GM21619 (cell line): ENCODE results near the gene VBP1.
"Not testable (repeated sequence)": the region's sequence is repeated elsewhere in the genome, so short reads cannot be mapped to it uniquely, and the experiment has no call there.

Source experiments
- ATAC-seq: cut with Tn5 transposase; IDR thresholded peaks from one replicate; pipeline ENCODE4 v1.9.1; 2021; ENCODE audit not compliant: unreplicated experiment

Gene VBP1, protein sequence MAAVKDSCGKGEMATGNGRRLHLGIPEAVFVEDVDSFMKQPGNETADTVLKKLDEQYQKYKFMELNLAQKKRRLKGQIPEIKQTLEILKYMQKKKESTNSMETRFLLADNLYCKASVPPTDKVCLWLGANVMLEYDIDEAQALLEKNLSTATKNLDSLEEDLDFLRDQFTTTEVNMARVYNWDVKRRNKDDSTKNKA

DNA sequence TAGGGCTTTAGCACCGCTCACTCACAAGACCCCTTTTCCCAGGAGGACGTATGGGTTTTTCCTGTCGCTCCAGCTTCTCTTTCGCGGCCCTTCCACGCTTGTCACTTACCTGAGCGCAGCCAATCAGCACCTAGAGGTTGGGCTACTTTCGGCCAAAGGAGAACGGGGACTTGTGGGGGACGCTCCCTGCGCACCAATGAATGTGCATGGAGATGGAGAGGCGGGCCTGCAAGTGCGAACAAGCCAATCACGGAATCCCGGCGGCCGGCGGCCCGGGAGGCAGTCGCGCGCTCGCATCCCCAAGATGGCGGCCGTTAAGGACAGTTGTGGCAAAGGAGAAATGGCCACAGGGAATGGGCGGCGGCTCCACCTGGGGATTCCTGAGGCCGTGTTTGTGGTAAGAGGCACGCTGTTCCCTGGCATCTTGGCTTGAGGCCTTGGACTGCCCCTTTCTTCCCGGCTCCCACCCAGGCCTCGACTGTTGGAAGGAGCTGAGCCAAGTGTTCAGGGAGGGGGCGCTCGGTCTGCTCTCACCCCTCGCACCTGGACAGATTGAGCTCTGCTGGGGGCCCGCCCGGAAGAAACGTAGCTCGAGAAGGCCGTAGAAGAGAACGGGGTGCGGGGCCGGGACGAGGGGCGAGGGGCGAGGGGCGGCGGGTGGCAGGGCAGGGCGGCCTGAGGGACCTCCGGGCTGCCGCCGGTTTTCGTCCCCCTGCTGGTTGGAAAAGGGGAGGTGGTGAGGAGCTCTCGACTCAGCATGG is at the start of gene VBP1:
Gene VBP1 (plus strand): TSS at position 282 of the 761 bp plus-strand sequence. CDS start 23 bp downstream, at position 305.
- peak; percentile 96 for ATAC-seq

DNA sequence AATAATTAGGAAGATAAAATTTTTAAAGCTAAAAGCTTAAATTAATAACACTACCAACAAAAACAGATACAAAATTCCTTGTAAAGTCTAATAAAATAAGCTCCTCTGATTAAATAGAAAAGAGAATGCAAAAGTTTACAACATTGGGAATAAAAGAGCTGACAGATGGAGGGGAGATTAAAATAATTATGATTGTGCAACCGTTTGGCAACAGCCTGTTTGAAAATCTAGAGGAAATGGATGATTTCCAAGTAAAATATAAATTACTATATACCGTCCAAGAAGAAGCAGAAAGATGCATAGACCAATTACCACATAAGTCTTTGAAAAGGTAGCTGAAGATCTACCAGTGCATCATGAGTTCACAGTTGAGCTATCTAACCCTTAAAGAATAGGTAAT is 46.4 kb upstream of the VBP1 start:
- no peak for ATAC-seq

DNA sequence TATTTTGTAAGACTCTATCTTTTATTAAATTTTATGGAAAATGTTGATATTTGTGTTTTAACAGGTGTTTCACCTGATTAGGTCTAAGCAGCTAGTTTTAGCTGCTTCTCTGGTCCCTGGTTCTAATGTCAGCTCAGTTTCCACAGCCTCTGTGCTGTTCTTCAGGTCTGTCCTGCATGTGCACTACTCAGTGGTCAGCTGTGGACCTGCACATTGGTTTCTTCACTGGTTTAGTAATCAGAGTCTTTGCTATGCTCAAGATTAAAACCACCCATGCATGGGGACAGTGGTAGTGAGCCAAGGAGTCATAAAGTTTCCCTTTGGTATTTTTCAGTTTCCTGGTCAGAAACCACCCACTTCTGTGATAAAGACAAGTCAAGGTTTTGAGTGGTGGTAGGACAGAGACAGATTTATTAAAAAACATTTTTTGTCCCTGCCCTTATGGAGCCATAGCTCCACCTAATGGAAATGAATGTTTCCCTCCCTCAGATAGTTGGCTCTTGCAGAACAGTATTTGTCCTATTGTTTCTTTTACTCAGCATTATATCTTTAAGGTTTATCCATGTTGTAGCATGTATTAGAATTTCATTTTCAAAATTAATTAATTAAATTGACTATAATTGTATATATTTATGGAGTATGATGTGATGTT is 36.8 kb upstream of the VBP1 start:
- ATAC-seq, result no peak

DNA sequence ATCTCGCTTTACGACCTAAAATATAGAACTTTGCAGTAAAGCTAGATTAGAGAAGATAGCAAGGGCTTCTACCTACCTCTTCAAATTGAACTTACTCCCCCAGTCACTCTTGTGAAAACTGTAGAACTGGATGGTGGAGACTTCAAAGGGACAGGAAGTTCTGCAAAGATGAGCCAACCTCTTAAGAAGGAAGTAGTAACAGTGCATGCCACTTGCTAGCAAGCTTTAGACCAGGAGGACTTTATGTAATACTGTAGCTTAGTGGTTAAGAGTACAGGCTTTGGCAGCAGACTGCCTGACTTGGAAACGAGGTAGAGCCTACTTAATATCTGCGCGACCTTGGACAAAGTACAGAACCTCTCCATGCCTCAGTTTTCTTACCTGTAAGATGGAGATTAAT is 27.5 kb upstream of the VBP1 start:
- ATAC-seq, result no peak

DNA sequence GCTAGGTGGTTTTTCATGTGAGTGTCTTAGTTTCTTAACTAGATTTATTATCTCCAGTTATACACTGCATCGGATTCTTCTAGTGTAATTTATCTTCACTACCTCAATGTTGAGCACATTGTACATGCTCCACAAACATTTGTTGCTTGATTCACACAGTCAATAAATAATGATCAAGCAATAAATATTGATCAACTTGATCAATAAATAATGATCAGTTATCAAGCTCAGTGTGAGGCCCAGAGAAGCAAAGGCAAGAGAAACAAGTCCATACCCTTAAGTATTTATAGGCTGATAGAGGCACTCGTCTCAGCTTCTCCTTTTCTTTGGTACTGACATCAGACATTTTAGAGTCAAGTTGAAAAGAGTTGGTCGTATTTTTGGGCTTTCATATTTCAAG is 5.1 kb upstream of the VBP1 start:
- ATAC-seq, result no peak

DNA sequence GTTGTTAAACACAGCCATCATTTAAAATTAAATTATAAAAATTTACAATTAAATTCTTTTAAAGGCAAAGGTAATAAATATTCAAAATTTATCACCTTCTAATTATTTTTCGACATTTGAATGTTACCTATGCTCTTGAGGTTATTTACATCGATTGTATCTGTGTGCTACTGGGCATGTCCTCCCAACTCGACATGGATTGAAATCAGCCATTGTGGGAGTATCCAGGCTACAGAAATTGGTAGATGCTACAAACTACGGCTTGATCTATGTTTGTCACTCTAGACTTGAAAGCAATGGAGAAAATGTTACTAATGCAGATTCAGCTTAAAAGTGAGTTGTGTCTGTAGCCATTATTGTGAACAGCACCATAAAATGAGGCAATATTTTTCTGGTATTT is 2.5 kb upstream of the VBP1 start:
- ATAC-seq, result no peak

DNA sequence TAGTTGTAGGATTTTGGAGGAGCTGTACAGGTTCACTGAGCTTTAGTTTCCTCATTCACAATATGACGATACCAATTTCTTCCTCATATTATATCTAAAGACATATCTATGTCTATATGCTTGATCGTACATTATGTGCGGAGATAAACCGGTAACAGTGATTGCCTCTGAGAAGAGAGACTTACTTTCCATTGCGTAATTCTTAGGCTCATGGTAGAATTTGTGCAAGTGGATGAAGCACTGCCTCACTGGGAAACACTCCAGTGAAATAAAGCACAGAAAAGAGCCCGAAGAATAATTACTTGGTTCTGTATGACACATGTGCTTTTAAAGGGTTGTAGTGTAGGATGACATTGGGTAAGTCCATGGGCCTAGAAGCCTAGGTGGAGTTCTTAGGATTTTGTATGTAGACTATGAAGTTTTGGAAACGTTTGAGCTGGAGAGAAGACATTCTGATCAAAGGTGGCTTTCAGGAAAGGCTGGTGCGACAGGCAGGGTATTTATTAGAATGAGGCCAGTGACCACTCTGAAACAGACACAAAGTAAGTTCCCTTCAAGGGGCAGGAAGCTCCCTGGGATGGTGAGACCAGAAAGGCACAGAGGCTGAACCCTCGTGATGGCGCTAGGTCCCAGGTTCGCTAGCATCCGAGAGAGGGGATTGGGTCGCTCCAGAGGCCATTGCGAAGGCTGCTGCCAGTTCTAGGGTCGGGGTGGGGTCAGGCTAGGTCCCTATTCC is 649 bp upstream of the VBP1 start:
- ATAC-seq, result peak; percentile 26

DNA sequence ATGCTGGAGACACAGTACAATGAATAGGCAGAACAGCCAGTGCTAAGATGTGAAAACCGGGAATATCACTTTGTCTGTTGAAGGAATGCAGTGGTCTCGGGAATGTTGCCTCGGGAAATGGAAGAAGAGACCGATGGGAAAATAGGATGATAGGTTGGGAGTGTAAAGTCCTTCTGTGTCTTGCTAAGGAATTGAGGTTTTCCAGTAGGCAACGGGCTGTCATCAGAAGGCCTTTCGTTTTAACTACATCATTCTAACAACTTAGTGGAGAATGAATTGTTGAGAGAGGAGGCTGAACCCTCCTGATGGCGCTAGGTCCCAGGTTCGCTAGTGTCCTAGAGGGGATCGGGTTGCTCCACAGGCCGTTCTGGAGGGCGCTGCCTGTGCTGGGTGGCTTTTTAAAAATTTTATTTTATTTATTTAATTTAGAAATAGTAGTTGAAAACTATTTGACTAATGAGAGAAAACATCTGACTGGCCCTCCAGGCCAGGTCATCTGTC is 730 bp downstream of the VBP1 start:
- no peak for ATAC-seq

DNA sequence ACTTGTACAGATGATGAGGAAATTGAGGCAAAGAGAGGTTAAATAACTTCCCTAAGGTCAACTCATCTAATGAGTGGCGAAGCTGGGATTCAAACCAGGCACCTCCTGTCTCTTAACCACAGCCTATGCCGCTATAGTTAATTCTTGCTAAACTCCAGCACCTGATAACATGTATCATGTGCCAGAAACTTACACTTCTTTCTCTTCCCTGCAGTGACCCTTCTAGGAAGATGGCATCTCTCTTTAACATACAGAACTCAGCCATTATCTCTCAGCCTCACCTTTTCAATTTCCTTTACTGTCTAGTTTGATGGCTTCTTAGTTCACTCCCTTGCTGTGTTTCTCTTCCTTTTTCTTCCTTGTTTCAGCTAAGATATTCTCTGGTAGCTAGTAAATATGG is 2.5 kb downstream of the VBP1 start:
- ATAC-seq, result no peak

DNA sequence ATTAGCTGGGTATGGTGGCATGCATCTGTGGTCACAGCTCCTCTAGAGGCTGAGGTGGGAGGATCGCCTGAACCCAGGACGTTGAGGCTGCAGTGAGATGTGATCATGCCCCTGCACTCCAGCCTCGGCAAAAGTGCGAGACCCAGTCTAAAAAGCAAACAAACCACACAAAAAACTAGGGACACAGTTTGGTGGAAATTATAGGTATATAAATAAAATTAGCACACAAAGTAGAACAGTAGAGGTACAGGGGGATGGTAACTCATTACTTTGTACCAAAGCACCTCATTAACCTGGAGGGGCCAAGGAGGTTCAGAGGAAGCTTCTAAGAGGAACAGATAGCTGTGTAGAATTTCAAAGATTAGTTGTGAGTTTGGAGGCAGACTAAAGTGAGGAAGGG is 5.1 kb downstream of the VBP1 start:
- ATAC-seq, result no peak

DNA sequence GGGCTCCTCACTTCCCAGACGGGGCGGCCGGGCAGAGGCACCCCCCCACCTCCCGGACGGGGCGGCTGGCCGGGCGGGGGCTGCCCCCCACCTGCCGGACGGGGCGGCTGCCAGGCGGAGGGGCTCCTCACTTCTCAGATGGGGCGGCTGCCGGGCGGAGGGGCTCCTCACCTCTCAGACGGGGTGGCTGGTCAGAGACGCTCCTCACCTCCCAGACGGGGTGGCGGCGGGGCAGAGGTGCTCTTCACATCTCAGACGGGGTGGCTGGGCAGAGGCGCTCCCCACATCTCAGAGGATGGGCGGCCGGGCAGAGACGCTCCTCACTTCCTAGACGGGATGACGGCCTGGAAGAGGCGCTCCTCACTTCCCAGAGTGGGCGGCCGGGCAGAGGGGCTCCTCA is 7.5 kb downstream of the VBP1 start:
- not testable (repeated sequence) for ATAC-seq

DNA sequence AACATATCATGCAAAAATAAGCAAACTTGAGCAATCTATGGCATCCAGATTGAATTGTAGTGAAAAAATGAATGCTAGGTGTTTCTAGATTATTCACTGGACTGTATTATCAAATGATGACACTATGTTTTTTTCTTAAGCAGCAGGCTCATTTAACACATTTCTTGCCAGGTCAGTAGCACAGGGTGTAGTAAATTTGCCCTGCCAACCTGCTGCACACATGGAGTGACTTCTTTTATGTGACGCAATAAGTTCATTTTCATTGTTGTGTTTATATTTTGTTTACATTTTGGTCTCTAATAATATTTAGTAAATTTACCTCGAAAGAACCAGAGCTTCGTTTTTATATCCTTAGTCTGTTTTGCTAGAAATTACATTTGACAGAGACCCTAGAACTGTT is 9.5 kb downstream of the VBP1 start:
- no peak for ATAC-seq

DNA sequence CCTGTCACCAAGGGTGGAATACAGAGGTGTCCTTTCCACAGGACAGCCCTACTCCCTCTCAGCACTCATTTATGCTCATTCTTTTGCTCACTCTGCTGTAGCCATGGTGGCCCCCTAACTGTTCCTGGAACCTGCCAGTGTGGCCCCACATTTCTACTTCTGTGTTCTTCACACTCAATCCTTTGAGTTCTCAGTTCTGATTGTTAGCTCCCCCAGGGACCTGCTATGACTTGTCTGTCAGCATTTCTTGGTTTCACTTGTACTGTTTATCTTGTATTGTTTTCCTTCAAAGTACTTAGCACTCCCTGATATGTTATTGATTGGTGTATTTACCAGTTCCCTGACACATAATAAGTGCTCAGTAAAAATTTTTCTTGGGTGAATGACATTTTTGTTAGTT is 14.9 kb downstream of the VBP1 start:
- ATAC-seq, result peak; percentile 93

DNA sequence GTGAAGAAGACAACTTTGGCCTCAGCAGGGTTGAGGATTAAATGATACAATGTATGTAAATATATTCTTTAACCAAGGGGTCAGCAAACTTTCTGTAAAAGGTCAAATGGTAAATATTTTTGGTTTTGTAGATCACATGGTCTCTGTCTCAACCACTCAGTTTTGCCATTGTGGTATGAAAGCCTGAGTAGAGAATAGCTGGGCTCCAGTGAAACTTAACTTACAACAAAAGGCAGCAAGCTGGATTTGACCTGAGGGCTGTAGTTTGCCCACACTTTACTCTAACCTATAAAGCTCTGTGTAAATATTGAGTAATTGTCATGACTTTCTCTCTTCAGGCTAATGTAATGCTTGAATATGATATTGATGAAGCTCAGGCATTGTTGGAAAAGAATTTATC is 19.6 kb downstream of the VBP1 start:
- no peak for ATAC-seq

DNA sequence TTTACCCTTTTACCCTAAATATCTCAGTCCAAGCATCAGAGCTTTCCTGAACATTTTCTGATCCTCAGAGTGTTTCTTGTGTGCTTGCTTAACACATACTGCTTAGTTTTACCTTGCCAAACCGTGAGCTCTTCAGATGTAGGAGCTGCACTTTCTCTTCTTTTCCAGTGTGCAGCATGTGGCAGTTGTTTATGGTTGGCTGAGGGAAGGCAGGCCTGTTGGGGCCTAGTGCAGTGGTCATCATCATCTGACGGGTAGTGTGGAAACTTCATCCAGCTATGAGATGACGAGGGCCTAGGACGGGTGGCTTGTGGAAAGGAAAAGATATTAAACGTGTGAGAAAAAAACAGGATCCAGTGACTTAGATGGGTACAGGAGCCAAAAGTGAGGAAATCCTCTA is 21.5 kb downstream of the VBP1 start:
- no peak for ATAC-seq

DNA sequence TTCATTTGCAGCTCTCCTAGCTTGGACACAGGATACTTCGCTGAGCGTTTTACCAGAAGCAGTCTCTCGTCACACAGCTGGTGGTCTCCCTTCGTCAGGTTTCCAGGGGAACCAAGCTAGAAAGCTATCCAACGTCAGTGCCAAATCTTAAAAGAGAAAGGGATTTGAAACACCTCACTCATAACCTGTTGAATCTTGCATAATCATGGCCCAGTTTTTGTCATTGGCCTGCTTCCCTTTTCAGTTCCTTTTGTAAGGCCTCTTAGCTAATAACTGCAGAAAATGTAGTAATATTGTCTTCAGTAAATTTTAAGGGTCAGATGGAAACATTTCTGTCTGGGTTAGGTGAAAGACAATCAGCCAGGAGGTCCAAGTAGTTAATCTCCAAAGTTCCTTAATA is 26.0 kb downstream of the VBP1 start:
- ATAC-seq, result no peak

DNA sequence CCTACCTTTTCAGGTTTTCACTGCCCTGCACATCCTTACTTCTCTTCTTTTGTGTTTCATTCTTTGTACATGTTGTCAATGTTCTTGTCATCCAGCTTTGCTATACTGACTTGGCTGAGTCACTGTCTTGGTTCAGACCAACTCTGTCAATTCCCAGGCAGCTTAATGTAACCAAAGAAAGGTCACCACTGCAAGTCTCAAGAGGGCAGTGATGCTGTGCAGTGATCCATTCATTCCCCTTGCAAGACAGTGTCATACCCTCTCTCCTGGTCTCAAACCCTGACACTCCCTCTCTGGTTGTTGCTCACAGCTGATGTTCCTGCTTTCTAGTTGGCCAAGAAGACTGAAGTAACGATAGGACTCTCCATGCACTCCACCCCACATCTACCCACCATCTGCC is 30.5 kb downstream of the VBP1 start:
- no peak for ATAC-seq

DNA sequence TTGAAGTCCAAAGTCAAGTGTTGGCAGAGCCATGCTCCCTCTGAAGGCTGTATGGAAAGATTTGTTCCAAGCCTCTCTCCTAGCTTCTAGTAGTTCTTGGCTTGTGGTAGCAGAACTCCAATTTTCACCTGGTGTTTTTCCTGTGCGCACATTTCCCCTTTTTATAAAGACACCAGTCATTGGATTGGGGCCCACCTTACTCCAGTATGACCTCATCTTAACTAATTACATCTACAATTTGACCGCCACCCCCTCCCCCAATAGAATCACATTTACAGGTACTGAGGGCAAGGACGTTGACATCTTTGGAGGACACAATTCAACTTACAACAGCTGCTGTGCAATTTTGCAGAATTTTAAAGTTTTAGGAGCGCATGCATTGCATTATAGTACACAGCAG is 31.2 kb downstream of the VBP1 start:
- no peak for ATAC-seq

DNA sequence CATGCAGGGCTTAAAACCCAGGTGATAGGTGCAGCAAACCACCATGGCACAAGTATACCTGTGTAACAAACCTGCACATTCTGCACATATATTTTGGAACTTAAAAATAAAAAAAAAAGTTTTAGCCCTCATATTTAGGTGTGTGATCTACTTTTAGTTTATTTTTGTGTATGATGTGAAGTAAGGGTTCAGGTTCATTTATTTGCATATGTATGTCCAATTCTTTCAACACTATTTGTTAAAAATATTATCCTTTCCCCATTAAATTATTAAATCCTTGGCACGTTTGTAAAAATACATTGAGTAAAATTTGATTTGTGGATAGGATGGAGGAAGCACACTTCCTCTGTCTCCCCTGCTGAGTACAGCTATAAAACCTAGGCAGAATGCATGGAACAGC is 35.1 kb downstream of the VBP1 start:
- no peak for ATAC-seq

DNA sequence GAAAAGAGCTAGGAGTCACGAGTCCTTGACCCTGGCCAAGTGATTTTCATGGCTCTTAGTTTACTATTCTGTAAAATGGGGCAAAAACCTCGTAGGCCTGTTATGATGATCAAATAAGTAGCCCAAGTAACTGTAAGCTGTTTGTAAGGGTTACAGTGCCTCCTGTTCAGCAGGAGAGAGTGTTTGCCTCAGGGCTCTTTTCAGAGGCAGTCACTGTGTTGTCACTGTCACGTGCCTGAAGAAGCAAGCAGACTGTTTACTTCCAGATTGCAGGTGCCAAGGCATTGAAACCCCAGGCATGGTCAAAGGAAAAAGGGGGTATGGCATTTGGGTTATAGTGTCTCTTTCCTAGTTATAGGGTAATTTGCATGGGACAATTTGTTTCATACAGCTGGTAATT is 43.5 kb downstream of the VBP1 start:
- no peak for ATAC-seq

DNA sequence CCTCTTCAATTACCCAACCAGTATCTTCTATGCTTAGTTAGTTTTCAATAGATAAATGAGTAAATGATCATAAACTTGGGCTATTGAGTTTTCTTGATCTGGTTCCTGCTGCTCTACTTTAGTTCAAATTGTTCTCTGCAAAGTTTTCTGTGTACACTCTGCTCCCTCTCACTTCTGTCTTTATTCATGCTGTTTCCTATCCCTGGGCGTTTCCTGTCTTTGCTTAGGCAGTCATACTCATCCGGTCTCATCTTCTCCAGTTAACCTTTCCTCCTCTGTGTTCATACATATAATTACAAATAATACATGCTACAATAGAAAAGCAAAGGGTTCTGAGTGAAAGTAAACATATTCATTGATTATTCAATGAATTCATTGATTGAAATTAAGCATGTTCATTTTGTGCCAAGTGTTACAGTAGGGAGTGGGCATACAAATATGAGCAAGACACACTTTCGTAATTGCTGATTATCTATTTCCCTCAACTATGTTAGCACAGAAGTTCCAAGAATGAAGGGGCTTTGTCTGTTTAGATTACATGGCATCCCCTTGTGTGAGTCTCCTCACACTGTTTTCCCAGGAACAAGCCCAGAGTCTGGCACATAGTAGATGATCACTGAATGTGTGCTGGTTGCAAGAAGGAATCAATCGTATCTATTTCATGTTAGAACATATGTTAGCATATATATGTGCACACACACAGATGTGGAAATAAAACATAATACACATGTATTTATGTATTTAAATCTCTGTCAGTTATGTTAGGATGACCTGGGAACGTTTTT is 46.9 kb downstream of the VBP1 start:
- ATAC-seq, result peak; percentile 36
